OCI-LY1 (cell line): ENCODE measurements around the gene EML5.
A peak's percentile ranks its signal among the peaks of the same experiment; 100 is the strongest.

Source experiments
- H2AFZ ChIP-seq: fragments of 200-600 bp; sonication (generic), shearing (Covaris generic); 2 replicates; pipeline ENCODE4 v1.6.0; 2014; ENCODE audit warnings: antibody characterized with exemption, mild to moderate bottlenecking, low read length
- H3F3A ChIP-seq: fragments of 200-600 bp; sonication (generic), shearing (Covaris generic); 2 replicates; pipeline ENCODE4 v1.6.0; 2014; ENCODE audit warnings: mild to moderate bottlenecking, antibody characterized with exemption, low read length, moderate library complexity; ENCODE audit not compliant: insufficient read depth
- H3K27ac ChIP-seq: fragments of 200-600 bp; sonication (generic); 2 replicates; pipeline ENCODE4 v1.5.1; 2014; ENCODE audit warnings: low read length, mixed run types, mild to moderate bottlenecking, low read depth; ENCODE audit not compliant: poor library complexity, severe bottlenecking
- H3K27me3 ChIP-seq: fragments of 200-600 bp; sonication (generic); 2 replicates; pipeline ENCODE4 v1.6.0; 2014; ENCODE audit warnings: antibody characterized with exemption, mild to moderate bottlenecking, low read length, moderate library complexity; ENCODE audit not compliant: insufficient read depth
- H3K36me3 ChIP-seq: fragments of 200-600 bp; sonication (generic); 2 replicates; pipeline ENCODE4 v1.6.1; 2014; ENCODE audit warnings: mild to moderate bottlenecking, antibody characterized with exemption, low read length, moderate library complexity, mixed read lengths; ENCODE audit not compliant: insufficient read depth
- H3K4me1 ChIP-seq: fragments of 200-600 bp; sonication (generic); 2 replicates; pipeline ENCODE4 v1.5.1; 2014; ENCODE audit warnings: mild to moderate bottlenecking, low read length, moderate library complexity; ENCODE audit not compliant: insufficient read depth, severe bottlenecking
- H3K4me2 ChIP-seq: fragments of 200-600 bp; sonication (generic), shearing (Covaris generic); 2 replicates; pipeline ENCODE4 v1.6.1; 2014; ENCODE audit warnings: low read length
- H3K4me3 ChIP-seq: fragments of 200-600 bp; sonication (generic); 2 replicates; pipeline ENCODE4 v1.5.1; 2014; ENCODE audit warnings: low read length, low read depth, mild to moderate bottlenecking, mixed read lengths; ENCODE audit not compliant: poor library complexity, severe bottlenecking
- H3K79me2 ChIP-seq: fragments of 200-600 bp; shearing (Covaris generic); 2 replicates; pipeline ENCODE4 v1.6.1; 2016; ENCODE audit warnings: mixed run types, low read length, mixed read lengths; ENCODE audit not compliant: insufficient read depth
- H3K9ac ChIP-seq: fragments of 200-600 bp; sonication (generic), shearing (Covaris generic); 2 replicates; pipeline ENCODE4 v1.6.1; 2014; ENCODE audit warnings: mild to moderate bottlenecking, low read length, mixed read lengths
- H3K9me2 ChIP-seq: fragments of 200-600 bp; sonication (generic), shearing (Covaris generic); 2 replicates; pipeline ENCODE4 v1.6.1; 2014; ENCODE audit warnings: low read depth, mild to moderate bottlenecking, low read length, mixed read lengths
- H3K9me3 ChIP-seq: fragments of 200-600 bp; shearing (Covaris generic); 2 replicates; pipeline ENCODE4 v1.6.1; 2014; ENCODE audit warnings: low read length, mixed read lengths
- H4K20me1 ChIP-seq: fragments of 200-600 bp; sonication (generic), shearing (Covaris generic); 2 replicates; pipeline ENCODE4 v1.6.0; 2016; ENCODE audit warnings: mild to moderate bottlenecking, low read length; ENCODE audit not compliant: insufficient read depth
- EZH2 ChIP-seq: fragments of 200-600 bp; sonication (generic), shearing (Covaris generic); IDR thresholded peaks from 2 replicates; pipeline ENCODE4 v1.8.0; 2017; ENCODE audit warnings: borderline replicate concordance, mixed run types, mild to moderate bottlenecking, antibody characterized with exemption, low read length, moderate library complexity, mixed read lengths
- TF ChIP-seq, protein P1 (sequence below): fragments of 200-600 bp; sonication (generic), shearing (Covaris generic); IDR thresholded peaks from 2 replicates; pipeline ENCODE4 v1.5.1; 2017; ENCODE audit warnings: mild to moderate bottlenecking, antibody characterized with exemption, low read length, moderate library complexity, mixed read lengths

The EML5 gene

DNA sequence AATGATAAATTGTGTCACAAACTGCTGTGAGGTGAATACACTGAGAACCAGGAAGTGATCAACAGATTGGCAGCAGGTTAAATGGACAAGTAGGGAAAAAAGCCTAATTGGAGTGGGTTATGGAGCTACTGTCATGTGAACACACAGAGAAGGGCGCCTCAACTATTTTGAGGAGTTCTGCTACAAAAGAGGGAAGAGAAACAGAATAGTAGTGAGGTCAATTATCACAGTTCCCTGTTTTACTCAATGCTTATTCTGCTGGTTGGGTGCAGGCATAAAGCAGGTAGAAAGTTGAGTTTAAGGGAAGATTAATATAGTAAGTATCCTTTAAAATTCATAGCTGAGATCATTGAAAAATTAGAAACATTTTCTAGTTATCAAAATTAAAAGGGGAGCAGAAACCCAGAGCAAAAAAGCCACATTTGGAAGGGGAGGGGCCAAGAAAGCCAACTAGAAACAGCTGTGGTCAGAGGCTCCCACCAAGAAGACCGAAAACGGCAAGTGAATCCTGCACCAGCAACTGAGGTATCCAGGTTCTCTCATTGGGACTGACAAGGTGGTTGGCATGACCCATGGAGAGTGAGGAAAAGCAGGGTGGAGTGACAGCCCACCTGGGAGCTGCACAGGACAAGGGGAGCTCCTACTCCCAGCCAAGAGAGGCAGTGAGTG is 124.2 kb downstream of the EML5 start:
- Histone ChIP-seq H3K36me3 (no peaks in the 10 kb centered on the region), H3K9ac (no peak overlapping the region)

GRCh38 chr14:88667555-88668273 is 125.0 kb downstream of the EML5 start:
- Histone ChIP-seq H3K27me3 (no peaks in the 10 kb centered on the region), H3K79me2 (no peaks in the 10 kb centered on the region), H3F3A (no peaks in the 10 kb centered on the region), H3K9me3 (no peaks in the 10 kb centered on the region), H3K9me2 (no peaks in the 10 kb centered on the region), H3K36me3 (no peaks in the 10 kb centered on the region), H4K20me1 (no peaks in the 10 kb centered on the region), H3K4me2 (no peak overlapping the region), H3K27ac (no peak overlapping the region), H3K4me3 (no peak overlapping the region), H3K9ac (no peak overlapping the region), H3K4me1 (peaks cover 10% of the 10 kb centered on the region), H2AFZ (no peak overlapping the region; the same call in 1 of the 2 replicates)
- TF ChIP-seq EZH2, result no peak
- TF ChIP-seq, protein P1, sequence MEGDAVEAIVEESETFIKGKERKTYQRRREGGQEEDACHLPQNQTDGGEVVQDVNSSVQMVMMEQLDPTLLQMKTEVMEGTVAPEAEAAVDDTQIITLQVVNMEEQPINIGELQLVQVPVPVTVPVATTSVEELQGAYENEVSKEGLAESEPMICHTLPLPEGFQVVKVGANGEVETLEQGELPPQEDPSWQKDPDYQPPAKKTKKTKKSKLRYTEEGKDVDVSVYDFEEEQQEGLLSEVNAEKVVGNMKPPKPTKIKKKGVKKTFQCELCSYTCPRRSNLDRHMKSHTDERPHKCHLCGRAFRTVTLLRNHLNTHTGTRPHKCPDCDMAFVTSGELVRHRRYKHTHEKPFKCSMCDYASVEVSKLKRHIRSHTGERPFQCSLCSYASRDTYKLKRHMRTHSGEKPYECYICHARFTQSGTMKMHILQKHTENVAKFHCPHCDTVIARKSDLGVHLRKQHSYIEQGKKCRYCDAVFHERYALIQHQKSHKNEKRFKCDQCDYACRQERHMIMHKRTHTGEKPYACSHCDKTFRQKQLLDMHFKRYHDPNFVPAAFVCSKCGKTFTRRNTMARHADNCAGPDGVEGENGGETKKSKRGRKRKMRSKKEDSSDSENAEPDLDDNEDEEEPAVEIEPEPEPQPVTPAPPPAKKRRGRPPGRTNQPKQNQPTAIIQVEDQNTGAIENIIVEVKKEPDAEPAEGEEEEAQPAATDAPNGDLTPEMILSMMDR, result peak; percentile 82

More for the DNA sequence above, 124.2 kb downstream of the EML5 start:
- peaks cover 10% of the 10 kb centered on the region for H3K4me1 ChIP-seq
- no peaks in the 10 kb centered on the region for H4K20me1 ChIP-seq
- no peak overlapping the region; the same call in 1 of the 2 replicates for H2AFZ ChIP-seq
- H3K4me3 ChIP-seq, result no peak overlapping the region
- H3K9me3 ChIP-seq, result no peaks in the 10 kb centered on the region
- H3K27ac ChIP-seq, result no peak overlapping the region
- H3K4me2 ChIP-seq, result no peak overlapping the region
- no peaks in the 10 kb centered on the region for H3K9me2 ChIP-seq
- no peaks in the 10 kb centered on the region for H3K79me2 ChIP-seq
- no peaks in the 10 kb centered on the region for H3K27me3 ChIP-seq
- TF ChIP-seq EZH2, result no peak
- TF ChIP-seq, protein P1, result no peak
- no peaks in the 10 kb centered on the region for H3F3A ChIP-seq

GRCh38 chr14:88660056-88660455 is 132.7 kb downstream of the EML5 start:
- H3F3A ChIP-seq, result no peaks in the 10 kb centered on the region
- H3K36me3 ChIP-seq, result no peaks in the 10 kb centered on the region
- no peaks in the 10 kb centered on the region for H3K79me2 ChIP-seq
- no peaks in the 10 kb centered on the region for H4K20me1 ChIP-seq
- H3K9me2 ChIP-seq, result no peaks in the 10 kb centered on the region
- H3K27me3 ChIP-seq, result no peaks in the 10 kb centered on the region
- no peak overlapping the region for H3K4me2 ChIP-seq
- H2AFZ ChIP-seq, result no peak overlapping the region
- no peak overlapping the region for H3K9ac ChIP-seq
- H3K27ac ChIP-seq, result no peak overlapping the region
- H3K4me1 ChIP-seq, result no peaks in the 10 kb centered on the region
- H3K9me3 ChIP-seq, result no peaks in the 10 kb centered on the region
- no peak overlapping the region for H3K4me3 ChIP-seq
- TF ChIP-seq EZH2, result no peak
- TF ChIP-seq, protein P1, result no peak
